GM10266 (cell line): ENCODE measurements around the gene CEP170B.

ENCODE experiments used
- DNase-seq: peaks from one replicate; pipeline ENCODE4 v3.0.0; 2012; ENCODE audit errors: extremely low spot score
- TF ChIP-seq, protein P1 (sequence below): IDR thresholded peaks from 2 replicates; pipeline ENCODE4 v1.5.1; 2012; ENCODE audit warnings: mild to moderate bottlenecking, low read depth; ENCODE audit not compliant: control insufficient read depth, insufficient read depth; ENCODE audit errors: missing control alignments

The CEP170B gene

DNA sequence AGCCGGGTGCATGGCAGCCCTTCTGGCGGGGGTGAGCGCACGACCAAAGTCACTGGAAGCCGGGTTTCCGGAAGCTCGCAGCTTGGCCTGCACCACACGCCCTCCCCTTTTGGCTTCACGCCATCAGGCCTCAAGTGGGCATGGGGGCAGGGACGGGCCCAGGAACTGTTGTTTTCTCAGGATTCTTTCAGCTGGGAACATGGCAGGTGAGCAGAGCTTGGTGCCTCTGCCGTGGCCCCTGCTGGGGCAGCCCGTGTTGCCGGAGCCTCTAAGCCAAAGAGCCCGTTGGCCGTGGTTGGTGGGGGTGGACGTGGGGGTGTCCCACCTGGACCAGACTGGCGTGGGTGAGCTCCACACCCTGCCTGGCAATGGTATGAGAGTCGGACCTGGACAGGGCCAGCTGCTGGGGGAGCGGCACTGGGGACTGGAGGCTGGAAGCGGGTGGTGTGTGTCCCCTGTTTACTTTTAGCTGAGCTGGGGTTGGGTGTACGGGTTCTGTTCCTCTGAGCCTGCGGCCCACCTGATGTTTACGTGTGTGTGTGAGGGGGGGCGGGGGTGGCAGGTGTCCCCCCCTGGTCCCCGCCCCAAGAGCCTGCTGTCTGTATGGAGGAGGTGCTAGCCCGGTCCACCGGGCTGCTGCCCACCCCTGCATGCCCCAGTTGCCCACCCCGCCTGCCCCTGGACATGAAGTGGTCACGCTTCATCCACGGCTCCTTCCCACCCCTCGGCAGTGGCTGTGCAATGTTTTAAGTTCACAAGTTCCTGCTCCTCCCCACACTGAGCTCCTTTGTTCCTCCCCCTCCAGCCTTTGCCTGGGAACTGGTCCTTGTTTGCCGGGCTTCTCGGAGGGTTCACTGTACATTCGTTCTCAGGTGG lies 31.0 kb downstream of the CEP170B start:
- peak; percentile 8 for DNase-seq
- TF ChIP-seq, protein P1, sequence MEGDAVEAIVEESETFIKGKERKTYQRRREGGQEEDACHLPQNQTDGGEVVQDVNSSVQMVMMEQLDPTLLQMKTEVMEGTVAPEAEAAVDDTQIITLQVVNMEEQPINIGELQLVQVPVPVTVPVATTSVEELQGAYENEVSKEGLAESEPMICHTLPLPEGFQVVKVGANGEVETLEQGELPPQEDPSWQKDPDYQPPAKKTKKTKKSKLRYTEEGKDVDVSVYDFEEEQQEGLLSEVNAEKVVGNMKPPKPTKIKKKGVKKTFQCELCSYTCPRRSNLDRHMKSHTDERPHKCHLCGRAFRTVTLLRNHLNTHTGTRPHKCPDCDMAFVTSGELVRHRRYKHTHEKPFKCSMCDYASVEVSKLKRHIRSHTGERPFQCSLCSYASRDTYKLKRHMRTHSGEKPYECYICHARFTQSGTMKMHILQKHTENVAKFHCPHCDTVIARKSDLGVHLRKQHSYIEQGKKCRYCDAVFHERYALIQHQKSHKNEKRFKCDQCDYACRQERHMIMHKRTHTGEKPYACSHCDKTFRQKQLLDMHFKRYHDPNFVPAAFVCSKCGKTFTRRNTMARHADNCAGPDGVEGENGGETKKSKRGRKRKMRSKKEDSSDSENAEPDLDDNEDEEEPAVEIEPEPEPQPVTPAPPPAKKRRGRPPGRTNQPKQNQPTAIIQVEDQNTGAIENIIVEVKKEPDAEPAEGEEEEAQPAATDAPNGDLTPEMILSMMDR, result no peak

DNA sequence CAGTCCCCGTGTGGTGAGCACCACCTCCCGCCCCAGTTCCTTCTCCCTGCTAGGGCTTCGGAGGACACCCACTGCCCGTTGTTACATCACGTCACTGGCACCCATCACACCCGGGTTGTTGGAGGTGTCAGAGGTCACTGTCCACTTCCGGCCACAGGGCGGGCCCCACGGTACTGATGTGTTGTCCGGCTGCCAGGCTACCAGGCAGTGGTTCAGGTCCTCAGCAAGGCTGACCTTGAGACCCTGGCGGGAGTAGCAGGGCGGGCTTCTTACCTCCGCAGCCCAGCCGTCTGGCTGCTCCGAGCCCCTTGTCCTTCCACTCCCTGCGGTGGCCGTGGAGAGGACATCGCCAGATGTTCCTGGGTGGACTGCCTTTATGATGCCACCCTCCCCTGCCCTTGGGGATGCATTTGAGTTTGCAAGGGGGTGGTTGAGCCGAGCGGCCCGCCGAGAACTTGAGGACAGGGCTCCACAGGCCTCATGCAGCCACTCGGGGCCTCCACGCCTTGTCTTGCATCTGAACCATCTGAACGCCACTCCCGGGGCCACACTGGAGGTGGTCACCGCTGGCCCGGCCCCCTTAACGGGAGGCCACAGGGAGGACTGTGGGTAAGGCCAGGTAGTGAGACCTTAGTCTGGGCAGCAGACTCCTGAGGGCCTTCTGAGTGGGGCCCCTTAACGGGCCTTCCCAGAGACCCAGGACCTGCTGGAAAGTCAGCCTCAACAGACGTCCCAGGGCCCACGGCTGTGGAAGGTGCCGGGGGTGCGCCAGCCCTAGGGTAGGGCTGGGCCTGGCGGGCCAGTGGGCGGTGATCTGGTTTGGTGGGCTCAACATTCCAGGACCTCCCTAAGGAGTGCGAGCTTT lies 32.5 kb downstream of the CEP170B start:
- DNase-seq, result peak; percentile 16
- TF ChIP-seq, protein P1, result no peak

DNA sequence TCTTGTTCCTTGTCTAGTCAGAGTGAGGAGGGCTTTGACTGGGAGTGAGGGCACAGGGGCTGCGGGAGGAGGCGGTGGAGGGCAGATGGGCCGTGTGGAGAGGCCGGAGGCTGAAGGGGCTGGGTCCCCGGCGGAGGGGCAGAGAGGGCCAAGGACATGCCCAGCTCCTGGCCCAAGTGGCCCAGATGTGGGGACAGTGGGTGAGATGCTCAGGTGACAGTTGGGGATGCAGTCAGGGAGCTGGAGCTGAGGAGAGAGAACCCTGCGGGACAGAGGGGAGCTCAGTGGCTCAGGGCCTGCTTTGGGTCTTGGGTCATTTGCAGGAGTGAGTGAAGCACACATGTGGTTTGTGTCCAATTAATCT lies 33.1 kb downstream of the CEP170B start:
- DNase-seq, result no peak
- TF ChIP-seq, protein P1, result no peak

DNA sequence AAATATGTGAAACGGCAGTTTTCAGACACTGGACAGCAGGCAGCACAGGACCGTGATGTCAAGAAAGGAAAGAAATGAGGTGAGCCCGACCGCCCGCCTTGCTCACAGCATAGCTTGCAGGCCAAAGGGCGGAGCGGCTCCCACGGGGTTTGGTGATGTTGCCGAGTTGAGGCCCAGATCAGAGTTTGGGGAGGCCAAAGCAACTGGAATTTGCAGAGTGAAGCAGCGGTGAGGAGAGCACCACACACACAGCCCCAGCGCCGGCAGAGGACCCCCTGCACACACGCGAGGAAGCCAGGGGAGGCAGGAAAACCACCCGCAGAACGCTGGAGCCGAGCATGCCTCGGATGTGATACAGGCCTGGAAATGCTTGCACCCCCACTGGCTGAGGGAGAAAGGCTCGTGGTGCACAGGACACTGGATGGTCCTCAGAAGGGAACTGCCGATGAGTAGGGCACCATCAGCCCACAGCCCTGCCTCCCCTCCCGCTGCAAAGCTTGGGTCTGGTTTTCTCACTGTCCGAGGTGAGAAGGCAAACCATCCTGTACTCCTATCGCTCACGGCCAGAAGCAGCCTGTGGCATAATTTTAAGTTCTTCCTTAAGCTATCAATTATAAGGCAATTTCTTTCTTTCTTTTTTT lies 33.9 kb downstream of the CEP170B start:
- DNase-seq, result peak; percentile 5
- TF ChIP-seq, protein P1, result no peak

DNA sequence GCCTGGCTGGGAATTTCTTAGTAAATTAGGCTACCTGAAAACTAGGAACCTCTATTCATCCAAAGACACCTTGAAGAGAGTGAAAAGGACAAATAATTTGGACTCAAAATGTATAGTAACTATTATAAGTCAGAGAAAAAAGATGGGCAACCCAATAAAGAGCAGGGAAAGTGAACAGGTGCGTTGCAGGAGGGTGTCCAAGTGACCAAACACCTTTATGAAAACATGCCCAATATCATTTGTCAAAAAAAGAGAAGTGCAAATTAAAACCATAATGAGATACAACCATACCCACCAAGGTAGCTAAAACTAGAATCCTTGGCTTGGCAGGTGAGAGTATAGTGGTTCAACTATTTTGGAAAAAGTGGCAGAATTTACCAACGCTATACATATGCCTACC lies 34.7 kb downstream of the CEP170B start:
- DNase-seq, result no peak
- TF ChIP-seq, protein P1, result no peak

DNA sequence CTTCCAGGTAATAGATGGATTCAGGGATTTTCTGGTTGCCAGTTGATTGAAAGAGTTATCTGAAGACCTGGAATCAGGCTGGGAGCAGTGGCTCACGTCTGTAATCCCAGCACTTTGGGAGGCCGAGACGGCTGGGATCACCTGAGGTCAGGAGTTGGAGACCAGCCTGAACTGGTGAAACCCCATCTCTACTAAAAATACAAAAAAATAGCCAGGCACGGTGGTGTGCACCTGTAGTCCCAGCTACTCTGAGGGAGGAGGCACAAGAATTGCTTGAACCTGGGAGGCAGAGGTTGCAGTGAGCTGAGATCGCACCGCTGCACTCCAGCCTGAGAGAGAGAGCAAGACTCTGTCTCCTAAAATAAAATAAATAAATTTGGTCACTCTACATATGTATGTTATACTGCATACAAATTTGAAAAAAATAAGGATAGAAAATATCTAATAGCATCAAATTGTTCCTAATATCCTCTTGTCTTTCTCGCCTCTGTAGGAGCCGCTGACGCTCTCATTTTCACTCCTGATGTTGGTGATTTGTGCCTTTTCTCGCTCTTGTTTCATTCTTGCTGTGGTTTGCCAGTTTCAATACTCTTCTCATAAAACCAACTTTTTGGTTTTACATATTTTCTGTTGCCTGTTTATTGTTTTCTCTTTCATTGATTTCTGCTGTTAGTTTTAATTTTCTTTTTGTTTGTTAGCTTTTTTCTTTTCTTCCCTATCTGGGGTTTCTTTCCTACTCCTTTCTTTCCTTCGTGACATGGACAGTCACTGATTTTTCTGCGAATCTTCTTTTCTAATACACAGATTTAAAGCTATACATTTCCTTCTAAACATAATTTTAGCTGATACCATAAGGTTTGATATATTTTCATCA lies 35.8 kb downstream of the CEP170B start:
- peak; percentile 17 for DNase-seq
- TF ChIP-seq, protein P1, result no peak
